ENCODE data around the gene MAD2L1.
"Not testable (repeated sequence)": the region's sequence is repeated elsewhere in the genome, so short reads cannot be mapped to it uniquely, and the experiment has no call there.

MAD2L1 gene

GRCh38 chr4:120066517-120067340, at the start of gene MAD2L1:
Gene MAD2L1, minus strand, starts transcription at chr4:120066848. Its CDS starts 114 bp downstream, at chr4:120066734.
- DNase-seq, result peak; percentile 87 to 99 (median 97)

- no peak for DNase-seq
These were observed 45.1 kb upstream of the MAD2L1 start for GRCh38 chr4:120111745-120112144.

GRCh38 chr4:120109406-120109805, 42.8 kb upstream of the MAD2L1 start:
- no peak for DNase-seq

- DNase-seq, result no peak
These were observed 38.8 kb upstream of the MAD2L1 start for GRCh38 chr4:120105472-120105871.

- no peak for DNase-seq
These were observed 30.1 kb upstream of the MAD2L1 start for GRCh38 chr4:120096508-120097297.

- no peak for DNase-seq
These were observed 21.9 kb upstream of the MAD2L1 start for GRCh38 chr4:120088507-120088906.

GRCh38 chr4:120088066-120088465, 21.4 kb upstream of the MAD2L1 start:
- not testable (repeated sequence) for DNase-seq

GRCh38 chr4:120085705-120086104, 19.1 kb upstream of the MAD2L1 start:
- no peak for DNase-seq

GRCh38 chr4:120084327-120084726, 17.7 kb upstream of the MAD2L1 start:
- no peak for DNase-seq

- DNase-seq, result no peak
These were observed 16.5 kb upstream of the MAD2L1 start for GRCh38 chr4:120083152-120083551.

- DNase-seq, result no peak
These were observed 15.6 kb upstream of the MAD2L1 start for GRCh38 chr4:120082251-120082650.

- DNase-seq, result no peak
These were observed 15.1 kb upstream of the MAD2L1 start for GRCh38 chr4:120081726-120082125.

- no peak for DNase-seq
These were observed 13.9 kb upstream of the MAD2L1 start for GRCh38 chr4:120080533-120080932.

GRCh38 chr4:120079839-120080520, 13.3 kb upstream of the MAD2L1 start:
- no peak for DNase-seq

- DNase-seq, result no peak
These were observed 11.6 kb upstream of the MAD2L1 start for GRCh38 chr4:120078216-120078615.

- DNase-seq, result peak in 10 of 56 donors; percentile 1 to 41 (median 8)
These were observed 4.6 kb upstream of the MAD2L1 start for GRCh38 chr4:120071192-120071795.

- DNase-seq, result no peak
These were observed 3.5 kb upstream of the MAD2L1 start for GRCh38 chr4:120070196-120070595.

GRCh38 chr4:120065974-120066516, 603 bp downstream of the MAD2L1 start:
- DNase-seq, result peak in 2 of 56 donors; percentile 19 to 28

GRCh38 chr4:120064887-120065286, 1.8 kb downstream of the MAD2L1 start:
- no peak for DNase-seq

- not testable (repeated sequence) for DNase-seq
These were observed 2.9 kb downstream of the MAD2L1 start for GRCh38 chr4:120063711-120064110.

- DNase-seq, result no peak
These were observed 3.9 kb downstream of the MAD2L1 start for GRCh38 chr4:120062663-120063195.

Measured in amygdala (tissue), 56 donors.